Panc1 (cell line): ENCODE results near the gene HS2ST1.

Experiments
- POLR2AphosphoS5 ChIP-seq: IDR thresholded peaks from 2 replicates; pipeline ENCODE4 v1.6.1; 2012; ENCODE audit warnings: mild to moderate bottlenecking, low read depth, low read length, moderate library complexity
- SIN3A ChIP-seq: IDR thresholded peaks from 2 replicates; pipeline ENCODE4 v1.6.1; 2012; ENCODE audit warnings: low read depth, mild to moderate bottlenecking, low read length, moderate library complexity, borderline replicate concordance; ENCODE audit not compliant: insufficient read depth
- TCF7L2 ChIP-seq: IDR thresholded peaks from 2 replicates; pipeline ENCODE4 v1.6.1; 2011; ENCODE audit warnings: mild to moderate bottlenecking, low read depth, low read length, inconsistent platforms
- TF ChIP-seq, protein P1 (sequence below): fragments of 450-650 bp; IDR thresholded peaks from 2 replicates; pipeline ENCODE4 v1.5.1; 2017; ENCODE audit warnings: mild to moderate bottlenecking
- TF ChIP-seq, protein P2 (sequence below), 2 experiments: IDR thresholded peaks; 2 replicates each; pipeline ENCODE4 v1.6.1; 2011 to 2012; ENCODE audit warnings: low read depth in 2 of 2, control low read depth in 1 of 2, low read length in 1 of 2, mild to moderate bottlenecking in 1 of 2, moderate library complexity in 1 of 2; ENCODE audit not compliant: insufficient read depth in 1 of 2

DNA sequence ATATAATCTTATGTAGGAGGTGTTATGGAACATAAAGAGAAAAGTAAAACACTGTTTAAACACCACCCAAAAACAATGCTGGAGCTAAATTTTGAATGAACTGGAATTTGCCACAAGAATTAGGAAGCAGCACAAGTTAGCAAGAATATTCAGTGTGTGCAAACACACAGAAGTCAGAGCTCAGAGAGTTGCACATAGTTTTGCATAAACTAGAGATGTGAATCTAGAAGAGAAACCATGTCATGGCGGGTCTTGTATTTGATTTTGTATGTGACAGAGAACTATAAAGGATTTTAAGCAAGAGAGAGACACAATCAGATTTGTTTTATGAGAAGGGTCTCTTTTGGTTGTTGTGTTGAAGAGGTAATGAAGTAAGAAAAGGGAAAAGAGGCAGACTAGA is 38.7 kb upstream of the HS2ST1 start:
- TF ChIP-seq, protein P1, sequence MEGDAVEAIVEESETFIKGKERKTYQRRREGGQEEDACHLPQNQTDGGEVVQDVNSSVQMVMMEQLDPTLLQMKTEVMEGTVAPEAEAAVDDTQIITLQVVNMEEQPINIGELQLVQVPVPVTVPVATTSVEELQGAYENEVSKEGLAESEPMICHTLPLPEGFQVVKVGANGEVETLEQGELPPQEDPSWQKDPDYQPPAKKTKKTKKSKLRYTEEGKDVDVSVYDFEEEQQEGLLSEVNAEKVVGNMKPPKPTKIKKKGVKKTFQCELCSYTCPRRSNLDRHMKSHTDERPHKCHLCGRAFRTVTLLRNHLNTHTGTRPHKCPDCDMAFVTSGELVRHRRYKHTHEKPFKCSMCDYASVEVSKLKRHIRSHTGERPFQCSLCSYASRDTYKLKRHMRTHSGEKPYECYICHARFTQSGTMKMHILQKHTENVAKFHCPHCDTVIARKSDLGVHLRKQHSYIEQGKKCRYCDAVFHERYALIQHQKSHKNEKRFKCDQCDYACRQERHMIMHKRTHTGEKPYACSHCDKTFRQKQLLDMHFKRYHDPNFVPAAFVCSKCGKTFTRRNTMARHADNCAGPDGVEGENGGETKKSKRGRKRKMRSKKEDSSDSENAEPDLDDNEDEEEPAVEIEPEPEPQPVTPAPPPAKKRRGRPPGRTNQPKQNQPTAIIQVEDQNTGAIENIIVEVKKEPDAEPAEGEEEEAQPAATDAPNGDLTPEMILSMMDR = no peak
- TF ChIP-seq POLR2AphosphoS5 (no peak), SIN3A (no peak), TCF7L2 (no peak)
- TF ChIP-seq, protein P2, sequence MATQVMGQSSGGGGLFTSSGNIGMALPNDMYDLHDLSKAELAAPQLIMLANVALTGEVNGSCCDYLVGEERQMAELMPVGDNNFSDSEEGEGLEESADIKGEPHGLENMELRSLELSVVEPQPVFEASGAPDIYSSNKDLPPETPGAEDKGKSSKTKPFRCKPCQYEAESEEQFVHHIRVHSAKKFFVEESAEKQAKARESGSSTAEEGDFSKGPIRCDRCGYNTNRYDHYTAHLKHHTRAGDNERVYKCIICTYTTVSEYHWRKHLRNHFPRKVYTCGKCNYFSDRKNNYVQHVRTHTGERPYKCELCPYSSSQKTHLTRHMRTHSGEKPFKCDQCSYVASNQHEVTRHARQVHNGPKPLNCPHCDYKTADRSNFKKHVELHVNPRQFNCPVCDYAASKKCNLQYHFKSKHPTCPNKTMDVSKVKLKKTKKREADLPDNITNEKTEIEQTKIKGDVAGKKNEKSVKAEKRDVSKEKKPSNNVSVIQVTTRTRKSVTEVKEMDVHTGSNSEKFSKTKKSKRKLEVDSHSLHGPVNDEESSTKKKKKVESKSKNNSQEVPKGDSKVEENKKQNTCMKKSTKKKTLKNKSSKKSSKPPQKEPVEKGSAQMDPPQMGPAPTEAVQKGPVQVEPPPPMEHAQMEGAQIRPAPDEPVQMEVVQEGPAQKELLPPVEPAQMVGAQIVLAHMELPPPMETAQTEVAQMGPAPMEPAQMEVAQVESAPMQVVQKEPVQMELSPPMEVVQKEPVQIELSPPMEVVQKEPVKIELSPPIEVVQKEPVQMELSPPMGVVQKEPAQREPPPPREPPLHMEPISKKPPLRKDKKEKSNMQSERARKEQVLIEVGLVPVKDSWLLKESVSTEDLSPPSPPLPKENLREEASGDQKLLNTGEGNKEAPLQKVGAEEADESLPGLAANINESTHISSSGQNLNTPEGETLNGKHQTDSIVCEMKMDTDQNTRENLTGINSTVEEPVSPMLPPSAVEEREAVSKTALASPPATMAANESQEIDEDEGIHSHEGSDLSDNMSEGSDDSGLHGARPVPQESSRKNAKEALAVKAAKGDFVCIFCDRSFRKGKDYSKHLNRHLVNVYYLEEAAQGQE (IDR thresholded peaks at IDR 0.05; ENCODE audit: insufficient read depth in 1 of 2, low read depth in 2 of 2, low read length in 1 of 2) = no peak
